OCI-LY3 (cell line): ENCODE measurements around the gene ROR1.

Source experiments
- EZH2phosphoT487 ChIP-seq: fragments of 200-600 bp; shearing (Covaris generic); IDR thresholded peaks from 2 replicates; pipeline ENCODE4 v1.6.1; 2018; ENCODE audit warnings: antibody characterized with exemption, mixed run types, low read depth
- TF ChIP-seq, protein P1 (sequence below): fragments of 200-600, 300-600 bp; sonication (generic); IDR thresholded peaks from 2 replicates; pipeline ENCODE4 v1.5.1; 2014; ENCODE audit warnings: antibody characterized with exemption, low read length, low read depth

DNA sequence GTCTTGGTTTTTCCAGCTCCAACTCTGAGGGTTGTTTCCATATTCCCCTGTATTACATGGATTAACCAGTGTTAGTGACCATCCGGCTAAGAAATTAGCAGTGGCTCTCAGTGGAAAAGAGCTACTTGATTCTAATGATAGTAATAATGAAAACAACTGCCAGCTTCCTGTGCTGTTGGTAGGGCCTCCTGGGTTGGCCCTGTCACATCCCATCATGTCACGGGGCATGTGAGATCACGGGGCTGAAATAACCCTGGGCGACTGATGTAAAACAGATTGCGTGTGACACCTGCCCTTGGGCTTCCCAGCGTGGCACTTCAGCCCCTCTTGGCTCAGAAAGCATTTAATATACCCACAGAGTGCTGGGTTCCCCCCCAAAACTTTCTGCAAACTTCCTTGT lies 149.0 kb downstream of the ROR1 start:
- TF ChIP-seq, protein P1, sequence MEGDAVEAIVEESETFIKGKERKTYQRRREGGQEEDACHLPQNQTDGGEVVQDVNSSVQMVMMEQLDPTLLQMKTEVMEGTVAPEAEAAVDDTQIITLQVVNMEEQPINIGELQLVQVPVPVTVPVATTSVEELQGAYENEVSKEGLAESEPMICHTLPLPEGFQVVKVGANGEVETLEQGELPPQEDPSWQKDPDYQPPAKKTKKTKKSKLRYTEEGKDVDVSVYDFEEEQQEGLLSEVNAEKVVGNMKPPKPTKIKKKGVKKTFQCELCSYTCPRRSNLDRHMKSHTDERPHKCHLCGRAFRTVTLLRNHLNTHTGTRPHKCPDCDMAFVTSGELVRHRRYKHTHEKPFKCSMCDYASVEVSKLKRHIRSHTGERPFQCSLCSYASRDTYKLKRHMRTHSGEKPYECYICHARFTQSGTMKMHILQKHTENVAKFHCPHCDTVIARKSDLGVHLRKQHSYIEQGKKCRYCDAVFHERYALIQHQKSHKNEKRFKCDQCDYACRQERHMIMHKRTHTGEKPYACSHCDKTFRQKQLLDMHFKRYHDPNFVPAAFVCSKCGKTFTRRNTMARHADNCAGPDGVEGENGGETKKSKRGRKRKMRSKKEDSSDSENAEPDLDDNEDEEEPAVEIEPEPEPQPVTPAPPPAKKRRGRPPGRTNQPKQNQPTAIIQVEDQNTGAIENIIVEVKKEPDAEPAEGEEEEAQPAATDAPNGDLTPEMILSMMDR, result no peak
- TF ChIP-seq EZH2phosphoT487, result no peak
